Heart left ventricle (tissue), 13 donors: ENCODE results near the gene RAB4B.
"Not testable (repeated sequence)": the region's sequence is repeated elsewhere in the genome, so short reads cannot be mapped to it uniquely, and the experiment has no call there.

Experiments used
- POLR2A ChIP-seq, 2 donors: fragments of 450-650 bp; IDR thresholded peaks; one replicate each; pipeline ENCODE4 v1.6.1; 2017; ENCODE audit warnings: antibody characterized with exemption in 2 of 2, mild to moderate bottlenecking in 2 of 2, moderate library complexity in 2 of 2
- TF ChIP-seq, protein P1 (sequence below), 12 donors: fragments of 200-600 bp; sonication (generic) in 4 of 12; IDR thresholded peaks; one replicate each; pipeline versions ENCODE4 v1.5.0 to v1.8.0; 2018 to 2022; ENCODE audit warnings: antibody characterized with exemption in 12 of 12, mild to moderate bottlenecking in 5 of 12
- donor health status: ischemic (EF 13 %, LVEDD 7.1; RV severe dilation, severe dysfunction).
- donor health status: DM: no; HTN: yes; CAD: no.
- donor health status: DM: no; HTN: no; CAD: no.
- donor health status: ischemic (EF 25% LVEDD 6.9; RV normal size, moderate dysfunction).
- donor health status: ischemic (EF 25% LVEDD 5.7; RV mildly dilated, moderate dysfunction).
- donor health status: ischemic (EF 35%, LVEDD 5.7; RV mildly dilated, moderate dysfunction).
- donor health status: nonischemic (EF 11% LVEDD 7.7; RV severe dilation, severe dysfunction).
- donor health status: DM: yes; HTN: yes; CAD: no.
- donor health status: PGD.
- donor health status: ischemic (EF 29% LVEDD 5.4; RV normal size, mild dysfunction).
- donor health status: nonischemic (EF 23%, LVEDD 6.1; RV moderate dilation, normal function).

DNA sequence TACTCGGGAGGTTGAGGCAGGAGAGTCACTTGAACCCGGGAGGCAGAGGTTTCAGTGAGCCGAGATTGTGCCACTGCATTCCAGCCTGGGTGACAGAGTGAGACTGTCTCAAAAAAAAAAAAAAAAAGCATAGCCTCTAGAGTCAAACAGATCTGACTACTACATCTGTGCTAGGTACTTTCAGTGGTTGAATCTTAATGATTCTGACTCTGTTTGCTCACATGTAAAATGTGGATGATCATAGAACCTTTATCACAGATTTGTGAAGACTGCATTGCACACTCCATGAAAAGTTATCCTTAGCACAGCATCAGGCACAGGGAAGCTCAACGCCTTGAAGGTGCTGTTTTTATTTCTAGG is 54.4 kb downstream of the RAB4B start:
- TF ChIP-seq, protein P1, sequence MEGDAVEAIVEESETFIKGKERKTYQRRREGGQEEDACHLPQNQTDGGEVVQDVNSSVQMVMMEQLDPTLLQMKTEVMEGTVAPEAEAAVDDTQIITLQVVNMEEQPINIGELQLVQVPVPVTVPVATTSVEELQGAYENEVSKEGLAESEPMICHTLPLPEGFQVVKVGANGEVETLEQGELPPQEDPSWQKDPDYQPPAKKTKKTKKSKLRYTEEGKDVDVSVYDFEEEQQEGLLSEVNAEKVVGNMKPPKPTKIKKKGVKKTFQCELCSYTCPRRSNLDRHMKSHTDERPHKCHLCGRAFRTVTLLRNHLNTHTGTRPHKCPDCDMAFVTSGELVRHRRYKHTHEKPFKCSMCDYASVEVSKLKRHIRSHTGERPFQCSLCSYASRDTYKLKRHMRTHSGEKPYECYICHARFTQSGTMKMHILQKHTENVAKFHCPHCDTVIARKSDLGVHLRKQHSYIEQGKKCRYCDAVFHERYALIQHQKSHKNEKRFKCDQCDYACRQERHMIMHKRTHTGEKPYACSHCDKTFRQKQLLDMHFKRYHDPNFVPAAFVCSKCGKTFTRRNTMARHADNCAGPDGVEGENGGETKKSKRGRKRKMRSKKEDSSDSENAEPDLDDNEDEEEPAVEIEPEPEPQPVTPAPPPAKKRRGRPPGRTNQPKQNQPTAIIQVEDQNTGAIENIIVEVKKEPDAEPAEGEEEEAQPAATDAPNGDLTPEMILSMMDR (IDR thresholded peaks at IDR 0.05) = not testable (repeated sequence)
- not testable (repeated sequence) for TF ChIP-seq POLR2A (IDR thresholded peaks at IDR 0.05)
